ENCODE data around the gene POU2F1. TPM values are rescaled to one million over a fixed set of nuclear protein-coding genes. Genes with fewer than 3 reads are reported as not detected.

The POU2F1 gene
- total RNA-seq, 2 donors from 2014 or later, result 22.9 to 40.2 TPM

GRCh38 chr1:167367705-167368104, 147.0 kb downstream of the POU2F1 start:
- Mint-ChIP-seq H3K4me1 (ENCODE audit: low read depth in 2 of 2) (no peaks in the 10 kb centered on the region), H3K27me3 (no peaks in the 10 kb centered on the region), H3K36me3 (no peaks in the 10 kb centered on the region), H3K4me3 (no peak overlapping the region), H3K27ac (no peak overlapping the region), H3K9me3 (no peaks in the 10 kb centered on the region)
- ATAC-seq (no peak), DNase-seq (ENCODE audit: low spot score) (no peak)

DNA sequence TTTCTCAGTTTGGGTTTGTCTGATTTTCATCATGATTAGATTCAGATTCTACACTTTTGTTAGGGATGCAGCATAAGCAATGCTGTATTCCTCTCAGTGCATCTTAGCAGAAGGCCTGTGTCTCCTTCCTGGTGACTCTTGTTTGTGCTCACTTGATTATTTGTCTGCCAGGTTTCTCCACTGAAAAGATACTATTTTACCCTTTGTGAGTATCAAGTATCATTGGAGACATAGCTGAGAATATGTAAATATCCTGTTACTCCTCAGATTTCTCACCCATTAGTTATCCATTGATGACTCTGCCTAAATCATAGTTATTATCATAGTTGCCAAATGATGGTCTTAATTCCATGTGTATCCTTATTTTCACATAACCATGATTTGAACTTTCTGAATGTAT, 148.5 kb downstream of the POU2F1 start:
- H3K27me3 Mint-ChIP-seq, result no peaks in the 10 kb centered on the region
- H3K4me1 Mint-ChIP-seq (ENCODE audit: low read depth in 2 of 2), result peaks cover 0 to 3% of the 10 kb centered on the region in 2 donors
- no peaks in the 10 kb centered on the region for H3K9me3 Mint-ChIP-seq
- H3K4me3 Mint-ChIP-seq, result no peak overlapping the region
- DNase-seq (ENCODE audit: low spot score) (no peak), ATAC-seq (no peak)
- H3K27ac Mint-ChIP-seq, result no peak overlapping the region
- H3K36me3 Mint-ChIP-seq, result no peaks in the 10 kb centered on the region

DNA sequence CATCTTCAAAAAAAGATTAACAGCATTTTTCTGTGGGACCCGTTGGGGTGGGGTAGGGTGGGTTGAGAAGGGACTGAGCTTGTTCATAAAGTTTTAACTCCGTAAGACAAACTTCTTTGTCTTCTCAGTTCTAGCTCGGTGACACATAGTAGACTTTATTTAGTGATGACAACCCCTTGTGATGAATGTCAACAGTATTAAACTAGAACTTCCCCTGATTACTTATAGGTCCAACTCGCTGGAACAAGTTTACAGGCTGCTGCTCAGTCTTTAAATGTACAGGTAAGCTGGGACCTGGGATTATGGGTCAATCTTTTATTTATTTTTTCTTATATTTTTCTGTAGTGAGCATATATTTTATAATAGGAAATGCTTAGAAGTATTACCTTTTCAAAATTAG, 149.2 kb downstream of the POU2F1 start:
- Mint-ChIP-seq H3K4me1 (ENCODE audit: low read depth in 2 of 2) (peaks cover 0 to 4% of the 10 kb centered on the region in 2 donors), H3K27me3 (no peaks in the 10 kb centered on the region)

GRCh38 chr1:167371030-167371429, 150.3 kb downstream of the POU2F1 start:
- H3K4me3 Mint-ChIP-seq, result no peak overlapping the region

More for the DNA sequence above, 149.2 kb downstream of the POU2F1 start:
- ATAC-seq, result no peak
- Mint-ChIP-seq H3K4me3 (no peak overlapping the region), H3K9me3 (no peaks in the 10 kb centered on the region), H3K36me3 (no peaks in the 10 kb centered on the region), H3K27ac (no peak overlapping the region)
- DNase-seq (ENCODE audit: low spot score), result no peak

GRCh38 chr1:167373398-167373797, 152.7 kb downstream of the POU2F1 start:
- Mint-ChIP-seq H3K9me3 (no peaks in the 10 kb centered on the region), H3K27ac (no peak overlapping the region), H3K27me3 (no peaks in the 10 kb centered on the region), H3K4me3 (no peak overlapping the region), H3K4me1 (ENCODE audit: low read depth in 2 of 2) (peaks cover 0 to 4% of the 10 kb centered on the region in 2 donors), H3K36me3 (peaks cover 4% of the 10 kb centered on the region)
- ATAC-seq, result no peak
- DNase-seq (ENCODE audit: low spot score), result no peak

More at GRCh38 chr1:167371030-167371429, 150.3 kb downstream of the POU2F1 start:
- Mint-ChIP-seq H3K27me3 (no peaks in the 10 kb centered on the region), H3K36me3 (no peaks in the 10 kb centered on the region), H3K9me3 (no peaks in the 10 kb centered on the region), H3K4me1 (ENCODE audit: low read depth in 2 of 2) (peaks cover 0 to 4% of the 10 kb centered on the region in 2 donors), H3K27ac (no peak overlapping the region)
- DNase-seq (ENCODE audit: low spot score) (no peak), ATAC-seq (no peak)

DNA sequence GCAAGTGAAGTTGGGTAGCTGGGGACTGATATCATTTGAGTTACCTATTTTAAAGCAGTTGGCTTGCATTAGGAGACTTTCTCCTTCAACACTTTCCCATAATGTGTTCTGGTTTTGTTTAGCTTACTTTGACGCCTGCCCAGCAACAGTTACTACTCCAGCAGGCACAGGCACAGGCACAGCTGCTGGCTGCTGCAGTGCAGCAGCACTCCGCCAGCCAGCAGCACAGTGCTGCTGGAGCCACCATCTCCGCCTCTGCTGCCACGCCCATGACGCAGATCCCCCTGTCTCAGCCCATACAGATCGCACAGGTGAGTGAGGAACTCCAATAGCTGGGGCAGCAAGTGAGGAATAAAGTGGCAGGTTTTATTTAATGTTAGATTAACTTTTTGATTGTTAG, 153.3 kb downstream of the POU2F1 start:
- DNase-seq (ENCODE audit: low spot score), result no peak
- no peak overlapping the region for H3K4me3 Mint-ChIP-seq
- H3K4me1 Mint-ChIP-seq (ENCODE audit: low read depth in 2 of 2), result peaks cover 0 to 6% of the 10 kb centered on the region in 2 donors
- H3K27ac Mint-ChIP-seq, result no peak overlapping the region
- no peaks in the 10 kb centered on the region for H3K9me3 Mint-ChIP-seq
- H3K36me3 Mint-ChIP-seq, result peaks cover 4% of the 10 kb centered on the region
- no peaks in the 10 kb centered on the region for H3K27me3 Mint-ChIP-seq
- ATAC-seq, result no peak

DNA sequence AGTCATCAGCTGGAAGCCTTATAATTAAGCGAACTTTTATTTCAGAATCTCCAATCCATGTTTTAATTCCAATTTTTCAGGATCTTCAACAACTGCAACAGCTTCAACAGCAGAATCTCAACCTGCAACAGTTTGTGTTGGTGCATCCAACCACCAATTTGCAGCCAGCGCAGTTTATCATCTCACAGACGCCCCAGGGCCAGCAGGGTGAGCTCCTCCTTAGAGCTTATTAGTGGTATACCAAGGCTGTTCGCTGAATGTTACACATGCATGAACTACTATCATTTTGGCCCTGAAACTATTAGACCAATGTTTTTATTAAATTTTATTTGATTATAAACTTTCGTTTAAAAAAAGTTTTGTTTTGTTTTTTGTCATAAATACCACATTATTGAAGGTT, 155.3 kb downstream of the POU2F1 start:
- ATAC-seq, result no peak
- Mint-ChIP-seq H3K27me3 (no peaks in the 10 kb centered on the region), H3K4me3 (no peak overlapping the region), H3K27ac (no peak overlapping the region), H3K36me3 (peaks cover 4% of the 10 kb centered on the region), H3K9me3 (no peaks in the 10 kb centered on the region), H3K4me1 (ENCODE audit: low read depth in 2 of 2) (peaks cover 0 to 6% of the 10 kb centered on the region in 2 donors)
- DNase-seq (ENCODE audit: low spot score), result no peak

- ATAC-seq (no peak), DNase-seq (ENCODE audit: low spot score) (no peak)
Observed at GRCh38 chr1:167387251-167387910, 166.7 kb downstream of the POU2F1 start.

DNA sequence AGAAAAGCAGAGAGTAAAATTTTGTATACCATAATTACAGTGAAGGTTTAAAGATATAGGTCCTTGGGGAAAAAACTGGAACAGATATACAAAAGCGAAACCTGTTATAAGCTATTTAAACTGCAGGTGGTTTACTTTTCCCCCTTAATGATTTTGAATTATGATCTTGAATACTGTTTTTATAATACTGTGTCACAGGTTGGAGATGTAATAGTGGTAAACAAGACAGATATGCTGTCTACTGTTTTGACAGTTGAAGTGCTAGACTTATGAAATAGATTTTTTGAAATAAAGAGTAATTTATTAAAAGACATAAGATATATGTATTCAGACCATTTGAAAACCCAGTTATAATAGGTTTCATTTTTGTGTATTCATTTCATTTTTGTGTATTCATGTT, 168.3 kb downstream of the POU2F1 start:
- Mint-ChIP-seq H3K9me3 (no peaks in the 10 kb centered on the region), H3K4me3 (no peak overlapping the region), H3K27ac (no peak overlapping the region), H3K36me3 (peaks cover 11% of the 10 kb centered on the region), H3K27me3 (no peaks in the 10 kb centered on the region), H3K4me1 (ENCODE audit: low read depth in 2 of 2) (no peaks in the 10 kb centered on the region)
- no peak for DNase-seq (ENCODE audit: low spot score)
- no peak for ATAC-seq

More at GRCh38 chr1:167387251-167387910, 166.7 kb downstream of the POU2F1 start:
- Mint-ChIP-seq H3K27me3 (no peaks in the 10 kb centered on the region), H3K36me3 (peaks cover 15% of the 10 kb centered on the region), H3K4me3 (no peak overlapping the region), H3K27ac (no peak overlapping the region), H3K4me1 (ENCODE audit: low read depth in 2 of 2) (no peaks in the 10 kb centered on the region), H3K9me3 (no peaks in the 10 kb centered on the region)

DNA sequence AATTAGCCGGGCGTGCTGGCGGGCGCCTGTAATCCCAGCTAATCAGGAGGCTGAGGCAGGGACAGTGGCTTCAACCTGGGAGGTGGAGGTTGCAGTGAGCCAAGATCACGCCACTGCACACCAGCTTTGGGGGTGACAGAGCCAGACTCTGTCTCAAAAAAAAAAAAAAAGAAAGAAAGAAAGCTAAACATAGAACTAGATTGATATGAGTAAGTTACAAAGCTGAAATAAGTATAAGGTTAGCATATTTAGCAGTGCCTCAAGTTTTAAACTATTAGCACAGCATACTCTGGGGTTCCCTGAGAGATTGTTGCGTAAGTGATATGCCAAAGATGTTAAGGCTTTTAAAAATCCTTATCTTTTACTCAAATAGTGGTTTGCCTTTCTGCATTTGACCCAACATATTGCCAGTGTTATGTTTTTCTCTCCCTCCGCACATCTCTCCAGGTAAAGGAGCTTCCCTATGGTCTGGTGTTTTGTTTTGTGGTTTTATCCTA, 171.6 kb downstream of the POU2F1 start:
- Mint-ChIP-seq H3K4me3 (no peak overlapping the region), H3K36me3 (peaks cover 5% of the 10 kb centered on the region), H3K27me3 (no peaks in the 10 kb centered on the region), H3K9me3 (no peaks in the 10 kb centered on the region), H3K27ac (no peak overlapping the region), H3K4me1 (ENCODE audit: low read depth in 2 of 2) (no peaks in the 10 kb centered on the region)
- DNase-seq (ENCODE audit: low spot score), result no peak
- ATAC-seq, result no peak

GRCh38 chr1:167400359-167400953, 179.8 kb downstream of the POU2F1 start:
- Mint-ChIP-seq H3K4me1 (ENCODE audit: low read depth in 2 of 2) (peaks cover 0 to 10% of the 10 kb centered on the region in 2 donors), H3K27me3 (no peaks in the 10 kb centered on the region), H3K36me3 (peaks cover 18% of the 10 kb centered on the region), H3K4me3 (no peak overlapping the region), H3K27ac (no peak overlapping the region), H3K9me3 (no peaks in the 10 kb centered on the region)
- ATAC-seq (no peak), DNase-seq (ENCODE audit: low spot score) (no peak)

GRCh38 chr1:167401260-167401873, 180.7 kb downstream of the POU2F1 start:
- Mint-ChIP-seq H3K4me3 (no peak overlapping the region), H3K27me3 (no peaks in the 10 kb centered on the region), H3K36me3 (peaks cover 24% of the 10 kb centered on the region), H3K4me1 (ENCODE audit: low read depth in 2 of 2) (peaks cover 0 to 10% of the 10 kb centered on the region in 2 donors), H3K27ac (no peak overlapping the region), H3K9me3 (no peaks in the 10 kb centered on the region)
- DNase-seq (ENCODE audit: low spot score) (peak; percentile 72), ATAC-seq (peak; percentile 79 to 87)

- Mint-ChIP-seq H3K9me3 (no peaks in the 10 kb centered on the region), H3K27ac (no peak overlapping the region), H3K36me3 (peaks cover 24% of the 10 kb centered on the region), H3K4me3 (no peak overlapping the region), H3K27me3 (no peaks in the 10 kb centered on the region), H3K4me1 (ENCODE audit: low read depth in 2 of 2) (peaks cover 0 to 10% of the 10 kb centered on the region in 2 donors)
- ATAC-seq, result no peak
- no peak for DNase-seq (ENCODE audit: low spot score)
Observed at GRCh38 chr1:167404161-167404888, 183.6 kb downstream of the POU2F1 start.
